RWPE1 (cell line): Measurements from ENCODE around the gene F13B.
"Not testable (repeated sequence)": the region's sequence is repeated elsewhere in the genome, so short reads cannot be mapped to it uniquely, and the experiment has no call there.

ENCODE experiments used
- CTCF ChIA-PET: fragments of 350-600 bp; sonication (Branson Sonifier 250); formaldehyde crosslinking; extraction: SDS; loops from one replicate; lab custom pipeline; 2021; lab: Yijun Ruan, JAX
- POLR2A ChIA-PET: fragments of 400-600 bp; formaldehyde crosslinking; extraction: SDS; loops from one replicate; lab custom pipeline; 2020; ENCODE audit warnings: antibody characterized with exemption; ENCODE audit not compliant: low non-redundant PET; lab: Yijun Ruan, JAX
- DNase-seq: peaks from one replicate; pipeline ENCODE4 v3.0.0; 2012; ENCODE audit warnings: low spot score
- H3K27ac ChIP-seq: fragments of 450-650 bp; 2 replicates; pipeline ENCODE4 v1.5.1; 2017
- TF ChIP-seq, protein P1 (sequence below): fragments of 450-650 bp; conservative IDR thresholded peaks from 2 replicates; pipeline ENCODE4 v1.5.1; 2017; ENCODE audit warnings: low read depth, mild to moderate bottlenecking

F13B gene

GRCh38 chr1:197099444-197099843 is 32.4 kb upstream of the F13B start:
- CTCF ChIA-PET, result interaction anchor here (0.7 to 1.3 kb wide), 2 partner anchors 28 to 132 kb away, joined by 3 to 4 read pairs; no protein-coding TSS in a partner anchor
- no peak for DNase-seq
- POLR2A ChIA-PET, result no interaction called here
- TF ChIP-seq, protein P1, sequence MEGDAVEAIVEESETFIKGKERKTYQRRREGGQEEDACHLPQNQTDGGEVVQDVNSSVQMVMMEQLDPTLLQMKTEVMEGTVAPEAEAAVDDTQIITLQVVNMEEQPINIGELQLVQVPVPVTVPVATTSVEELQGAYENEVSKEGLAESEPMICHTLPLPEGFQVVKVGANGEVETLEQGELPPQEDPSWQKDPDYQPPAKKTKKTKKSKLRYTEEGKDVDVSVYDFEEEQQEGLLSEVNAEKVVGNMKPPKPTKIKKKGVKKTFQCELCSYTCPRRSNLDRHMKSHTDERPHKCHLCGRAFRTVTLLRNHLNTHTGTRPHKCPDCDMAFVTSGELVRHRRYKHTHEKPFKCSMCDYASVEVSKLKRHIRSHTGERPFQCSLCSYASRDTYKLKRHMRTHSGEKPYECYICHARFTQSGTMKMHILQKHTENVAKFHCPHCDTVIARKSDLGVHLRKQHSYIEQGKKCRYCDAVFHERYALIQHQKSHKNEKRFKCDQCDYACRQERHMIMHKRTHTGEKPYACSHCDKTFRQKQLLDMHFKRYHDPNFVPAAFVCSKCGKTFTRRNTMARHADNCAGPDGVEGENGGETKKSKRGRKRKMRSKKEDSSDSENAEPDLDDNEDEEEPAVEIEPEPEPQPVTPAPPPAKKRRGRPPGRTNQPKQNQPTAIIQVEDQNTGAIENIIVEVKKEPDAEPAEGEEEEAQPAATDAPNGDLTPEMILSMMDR, result no peak
- H3K27ac ChIP-seq, result no peak overlapping the region

DNA sequence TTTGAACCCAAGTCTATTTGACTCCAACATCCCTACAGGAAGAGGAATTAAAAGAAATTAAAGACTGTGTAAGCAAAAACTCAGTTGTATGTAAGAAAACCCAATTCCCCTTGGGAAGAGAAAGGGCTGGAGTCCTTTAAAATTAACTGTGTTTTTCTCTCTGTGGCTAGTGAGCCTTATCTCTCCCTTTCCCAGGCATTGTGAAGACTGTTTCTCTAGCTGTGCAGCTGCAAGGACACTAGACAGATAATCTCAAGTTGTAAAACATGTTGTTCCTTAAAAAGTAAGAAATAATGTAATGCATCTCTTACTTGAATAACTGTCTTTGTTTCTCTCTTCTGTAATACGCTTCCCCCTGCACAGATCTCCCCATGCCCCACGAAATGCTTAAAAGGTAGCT is 29.9 kb upstream of the F13B start:
- CTCF ChIA-PET, result interaction anchor here (0.5 kb wide), 1 partner anchor 353 kb away, joined by 3 read pairs; no protein-coding TSS in a partner anchor
- DNase-seq, POLR2A ChIA-PET, H3K27ac ChIP-seq: not testable (repeated sequence)

GRCh38 chr1:197096137-197096536 is 29.1 kb upstream of the F13B start:
- CTCF ChIA-PET, result interaction anchor here (0.5 kb wide), 1 partner anchor 352 kb away, joined by 3 read pairs; no protein-coding TSS in a partner anchor
- no peak for DNase-seq
- POLR2A ChIA-PET, result no interaction called here
- TF ChIP-seq, protein P1, result no peak
- no peak overlapping the region for H3K27ac ChIP-seq

GRCh38 chr1:197093226-197093885 is 26.3 kb upstream of the F13B start:
- TF ChIP-seq, protein P1, result no peak
- CTCF ChIA-PET, result interaction anchor here (0.6 to 0.7 kb wide), 2 partner anchors 9 to 1085 kb away, joined by 4 to 5 read pairs; no protein-coding TSS in a partner anchor
- POLR2A ChIA-PET, result no interaction called here
- H3K27ac ChIP-seq, result no peak overlapping the region
- peak; percentile 27 for DNase-seq

- ChIA-PET POLR2A (no interaction called here), CTCF (interaction anchor here (1.1 kb wide), 1 partner anchor 38 kb away, joined by 3 read pairs; no protein-coding TSS in a partner anchor)
- H3K27ac ChIP-seq, result no peak overlapping the region
- TF ChIP-seq, protein P1, result no peak
- DNase-seq, result no peak
Measured at GRCh38 chr1:197092491-197093023, 25.5 kb upstream of the F13B start.

GRCh38 chr1:197083474-197083873 is 16.4 kb upstream of the F13B start:
- CTCF ChIA-PET, result no interaction called here
- DNase-seq, result no peak
- no peak overlapping the region for H3K27ac ChIP-seq
- TF ChIP-seq, protein P1, result no peak
- POLR2A ChIA-PET, result no interaction called here
